HG03064 (cell line): Measurements from ENCODE around the gene TAS2R16.
"Not testable (repeated sequence)": the region's sequence is repeated elsewhere in the genome, so short reads cannot be mapped to it uniquely, and the experiment has no call there.

Experiments
- ATAC-seq: cut with Tn5 transposase; IDR thresholded peaks from one replicate; pipeline ENCODE4 v1.9.1; 2021; ENCODE audit warnings: low read depth; ENCODE audit not compliant: unreplicated experiment

TAS2R16 gene

GRCh38 chr7:122974229-122974628 is 21.3 kb downstream of the TAS2R16 start:
- no peak for ATAC-seq

DNA sequence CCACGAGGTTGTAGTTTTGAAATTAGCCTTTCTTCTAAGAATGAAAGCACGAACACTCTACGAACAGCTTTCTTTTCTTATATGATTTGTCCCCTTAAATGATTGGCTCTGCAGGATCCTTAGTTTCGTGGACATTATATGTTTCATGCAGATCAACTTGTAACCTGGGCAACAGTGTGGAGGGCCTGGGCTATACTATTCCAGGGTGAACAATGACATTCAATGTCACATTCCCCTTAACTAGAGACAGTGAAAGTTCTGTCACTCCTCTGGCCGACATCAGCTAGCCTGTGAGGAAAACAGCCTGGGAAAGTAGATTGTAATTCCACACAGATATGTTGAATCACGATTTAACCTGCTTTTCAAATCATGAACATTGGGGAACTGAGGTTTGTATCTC is 23.4 kb downstream of the TAS2R16 start:
- no peak for ATAC-seq

GRCh38 chr7:122970740-122971725 is 24.5 kb downstream of the TAS2R16 start:
- no peak for ATAC-seq

DNA sequence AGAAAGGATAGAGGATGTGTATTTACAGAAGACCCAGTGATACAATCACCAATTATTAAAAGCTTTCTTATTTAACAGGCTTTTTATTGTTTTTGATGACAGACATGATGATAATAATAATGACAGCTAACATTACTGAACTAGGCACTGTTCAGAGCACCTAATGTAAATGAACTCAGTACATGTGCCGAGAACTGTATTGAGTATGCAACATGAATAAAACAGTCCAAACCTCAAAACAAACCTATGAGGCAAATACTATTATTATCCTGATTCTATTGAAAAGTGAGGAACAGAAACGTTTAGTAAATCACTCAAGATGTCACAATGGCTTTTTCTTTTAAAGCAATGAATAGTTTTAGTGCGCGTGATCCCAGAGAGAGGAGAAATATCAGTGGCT is 27.1 kb downstream of the TAS2R16 start:
- ATAC-seq = no peak

DNA sequence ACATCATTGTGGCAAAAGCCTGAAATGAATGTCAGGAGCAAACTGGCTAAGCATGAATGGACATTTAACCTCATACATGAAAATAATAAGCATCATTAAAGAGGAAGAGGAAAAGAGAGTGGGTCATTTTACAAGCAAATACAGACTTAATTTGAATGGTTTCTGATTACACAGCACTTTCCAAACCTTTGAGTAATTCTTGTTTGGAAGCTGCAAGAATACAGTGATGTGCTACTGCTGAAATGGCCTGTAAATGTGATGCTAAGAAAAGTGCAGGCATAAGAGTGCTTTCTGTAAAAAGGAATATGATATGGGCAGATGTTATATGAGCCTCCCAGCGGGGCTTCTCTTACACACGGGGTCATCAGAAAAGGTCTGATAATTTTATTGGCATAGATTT is 30.2 kb downstream of the TAS2R16 start:
- ATAC-seq = no peak

- ATAC-seq = not testable (repeated sequence)
Observed at GRCh38 chr7:122953678-122954077, 41.8 kb downstream of the TAS2R16 start.

DNA sequence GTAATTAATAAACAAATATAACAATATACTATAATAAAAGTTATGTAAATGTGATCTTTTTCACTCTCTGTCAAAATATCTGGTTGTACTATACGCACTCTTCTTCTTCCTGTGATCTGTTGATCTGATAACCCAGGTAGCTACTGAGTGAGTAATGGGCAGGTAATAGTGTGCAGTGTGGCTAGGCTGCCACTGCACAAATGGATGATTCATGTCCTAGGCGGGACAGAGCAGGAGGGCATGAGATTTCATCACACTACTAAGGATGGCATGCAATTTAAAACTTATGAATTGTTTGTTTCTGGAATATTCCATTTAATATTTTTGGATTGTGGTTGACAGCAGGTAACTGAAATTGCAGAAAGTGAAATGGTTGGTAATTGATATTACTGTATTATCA is 44.5 kb downstream of the TAS2R16 start:
- no peak for ATAC-seq

DNA sequence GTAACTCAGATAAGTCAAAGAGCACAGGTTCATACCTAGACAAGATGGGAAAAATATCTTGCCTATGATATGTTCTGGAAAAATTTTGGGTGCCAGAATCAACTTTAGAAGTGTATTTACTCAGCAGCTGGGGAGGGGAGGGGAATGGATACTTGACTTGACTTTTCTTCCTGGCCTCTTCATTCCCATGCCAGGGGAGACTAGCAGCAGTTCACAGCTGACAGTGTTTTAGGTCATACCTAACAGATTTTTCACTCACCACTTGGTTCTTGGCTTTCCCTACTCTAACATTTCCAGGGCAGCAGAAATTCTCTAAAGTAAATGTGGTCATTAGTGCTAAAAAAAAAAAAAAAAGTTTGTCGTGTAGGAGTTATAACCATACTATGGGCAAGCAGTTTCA is 46.3 kb downstream of the TAS2R16 start:
- no peak for ATAC-seq
